GM23248 (cell line): Measurements from ENCODE around the gene PRAMEF5. TPM values are rescaled to one million over a fixed set of nuclear protein-coding genes. Genes with fewer than 3 reads are reported as not detected.
"Not testable (repeated sequence)": the region's sequence is repeated elsewhere in the genome, so short reads cannot be mapped to it uniquely, and the experiment has no call there.

Experiments
- DNase-seq: peaks from one replicate; pipeline ENCODE4 v3.0.0-alpha.2; 2015
- H2AFZ ChIP-seq: fragments of 200-600 bp; sonication (generic); 2 replicates; pipeline ENCODE4 v1.6.1; 2016; ENCODE audit warnings: antibody characterized with exemption
- H3F3A ChIP-seq: fragments of 200-600 bp; sonication (generic); 2 replicates; pipeline ENCODE4 v1.6.1; 2016; ENCODE audit warnings: mild to moderate bottlenecking, antibody characterized with exemption, mixed run types; ENCODE audit not compliant: insufficient read depth
- H3K27ac ChIP-seq: fragments of 200-600 bp; sonication (generic); 2 replicates; pipeline ENCODE4 v1.5.1; 2016; ENCODE audit warnings: mild to moderate bottlenecking
- H3K27me3 ChIP-seq: fragments of 200-600 bp; sonication (generic); replicated peaks from 2 replicates; pipeline ENCODE4 v1.6.1; 2016; ENCODE audit warnings: mild to moderate bottlenecking; ENCODE audit not compliant: insufficient read depth
- H3K36me3 ChIP-seq: fragments of 200-600 bp; sonication (generic); 2 replicates; pipeline ENCODE4 v1.6.1; 2016; ENCODE audit warnings: low read depth, mild to moderate bottlenecking
- H3K4me1 ChIP-seq: fragments of 200-600 bp; sonication (generic); 2 replicates; pipeline ENCODE4 v1.6.1; 2016; ENCODE audit warnings: mild to moderate bottlenecking; ENCODE audit not compliant: insufficient read depth
- H3K4me2 ChIP-seq: fragments of 200-600 bp; sonication (generic); one replicate; pipeline ENCODE4 v1.6.1; 2016; ENCODE audit warnings: mild to moderate bottlenecking; ENCODE audit not compliant: unreplicated experiment
- H3K4me3 ChIP-seq: fragments of 200-600 bp; sonication (generic); 2 replicates; pipeline ENCODE4 v1.5.1; 2016; ENCODE audit warnings: mild to moderate bottlenecking
- H3K79me2 ChIP-seq: fragments of 200-600 bp; sonication (generic); 2 replicates; pipeline ENCODE4 v1.6.1; 2016; ENCODE audit warnings: mild to moderate bottlenecking; ENCODE audit not compliant: insufficient read depth
- H3K9ac ChIP-seq: fragments of 200-600 bp; sonication (generic); 2 replicates; pipeline ENCODE4 v1.6.1; 2016; ENCODE audit warnings: mild to moderate bottlenecking
- H3K9me2 ChIP-seq: fragments of 200-600 bp; sonication (generic); 2 replicates; pipeline ENCODE4 v1.6.1; 2016; ENCODE audit warnings: mixed run types, mild to moderate bottlenecking, moderate library complexity; ENCODE audit not compliant: insufficient read depth
- H3K9me3 ChIP-seq: fragments of 200-600 bp; sonication (generic); one replicate; pipeline ENCODE4 v1.6.1; 2017; ENCODE audit warnings: low read depth
- H4K20me1 ChIP-seq: fragments of 200-600 bp; sonication (generic); 2 replicates; pipeline ENCODE4 v1.6.0; 2016; ENCODE audit not compliant: insufficient read depth
- WGBS, 2 experiments: methylation state at CpG; one replicate each; pipeline ENCODE4 v1.1.6; 2015 to 2017; ENCODE audit warnings: low lambda C conversion rate in 2 of 2, low coverage in 1 of 2; ENCODE audit errors: missing lambda C conversion rate in 2 of 2; 5-methylcytosine and 5-hydroxymethylcytosine counted together
- in situ Hi-C: fragments of 300-500 bp; cut with MboI; formaldehyde crosslinking; loops from 2 replicates; pipeline ENCODE4 v1.15.0; 2020
- polyA plus RNA-seq: library from polyadenylated mRNA; unstranded; fragments of >200 nt; fragmentation: Nextera tagmentation; extraction: Ambion mirVana; gene quantifications from 2 replicates; pipeline ENCODE4 v1.2.1, GENCODE V29; 2016
- total RNA-seq: library from RNA; depleted of rRNA; stranded (reverse); fragments of >200 nt; shearing (Covaris generic); gene quantifications from 2 replicates; pipeline ENCODE4 v1.2.3, GENCODE V29; 2014

Gene PRAMEF5
- total and polyA plus RNA-seq, 2 experiments from 2014 or later: not detected

GRCh38 chr1:13231061-13231750 lies 22.8 kb upstream of the PRAMEF5 start:
- H3K9ac ChIP-seq, H3K4me1 ChIP-seq, DNase-seq, H3K27ac ChIP-seq, H3K4me3 ChIP-seq, H3K9me3 ChIP-seq, H3K79me2 ChIP-seq, H3K4me2 ChIP-seq, H3K27me3 ChIP-seq, H2AFZ ChIP-seq, H3K9me2 ChIP-seq, H4K20me1 ChIP-seq, H3K36me3 ChIP-seq, in situ Hi-C loops, H3F3A ChIP-seq: not testable (repeated sequence)
- WGBS, 2 experiments: 35% methylated on average over 7 of the region's 7 CpGs

GRCh38 chr1:13232056-13232455 lies 21.9 kb upstream of the PRAMEF5 start:
- H3K27me3 ChIP-seq, H2AFZ ChIP-seq, H3K79me2 ChIP-seq, H3K9me3 ChIP-seq, H3K9me2 ChIP-seq, H3K9ac ChIP-seq, DNase-seq, H3K4me3 ChIP-seq, H4K20me1 ChIP-seq, H3F3A ChIP-seq, H3K4me2 ChIP-seq, in situ Hi-C loops, H3K36me3 ChIP-seq, H3K27ac ChIP-seq, H3K4me1 ChIP-seq: not testable (repeated sequence)
- WGBS, 2 experiments: 3 to 8% methylated on average over 2 of the region's 2 CpGs

GRCh38 chr1:13234057-13234456 lies 19.9 kb upstream of the PRAMEF5 start:
- H3K9me2 ChIP-seq, H3K36me3 ChIP-seq, H3F3A ChIP-seq, in situ Hi-C loops, H3K4me2 ChIP-seq, H3K4me1 ChIP-seq, H2AFZ ChIP-seq, H3K9me3 ChIP-seq, H3K4me3 ChIP-seq, H3K27ac ChIP-seq, H3K79me2 ChIP-seq, H3K27me3 ChIP-seq, H3K9ac ChIP-seq, H4K20me1 ChIP-seq, DNase-seq: not testable (repeated sequence)
- 6 to 16% methylated on average over 1 of the region's 1 CpG for WGBS, 2 experiments

GRCh38 chr1:13237572-13237971 lies 16.4 kb upstream of the PRAMEF5 start:
- H3K27ac ChIP-seq, DNase-seq, H3K36me3 ChIP-seq, H3K27me3 ChIP-seq, H3K9ac ChIP-seq, H4K20me1 ChIP-seq, H3K9me2 ChIP-seq, H2AFZ ChIP-seq, H3K79me2 ChIP-seq, H3K9me3 ChIP-seq, H3K4me3 ChIP-seq, H3F3A ChIP-seq, H3K4me2 ChIP-seq, in situ Hi-C loops, H3K4me1 ChIP-seq: not testable (repeated sequence)
- WGBS, 2 experiments: 27% methylated on average over 4 of the region's 4 CpGs

- DNase-seq: not testable (repeated sequence)
These were observed 14.4 kb upstream of the PRAMEF5 start for GRCh38 chr1:13239633-13240032.

GRCh38 chr1:13243536-13244263 lies 10.3 kb upstream of the PRAMEF5 start:
- H3K4me2 ChIP-seq, H3K27ac ChIP-seq, H3K4me1 ChIP-seq, H3K79me2 ChIP-seq, H2AFZ ChIP-seq, H3K9ac ChIP-seq, H3K27me3 ChIP-seq, in situ Hi-C loops, H3K9me3 ChIP-seq, H3K36me3 ChIP-seq, H3K4me3 ChIP-seq, H3K9me2 ChIP-seq, H4K20me1 ChIP-seq, DNase-seq, H3F3A ChIP-seq: not testable (repeated sequence)
- WGBS, 2 experiments: 28 to 37% methylated on average over 9 of the region's 9 CpGs

More at GRCh38 chr1:13239633-13240032, 14.4 kb upstream of the PRAMEF5 start:
- H3K36me3 ChIP-seq, H3K9ac ChIP-seq, H3K4me2 ChIP-seq, H3K4me3 ChIP-seq, H3K79me2 ChIP-seq, H3K27ac ChIP-seq, H4K20me1 ChIP-seq, H3F3A ChIP-seq, H3K9me3 ChIP-seq, H3K27me3 ChIP-seq, H3K4me1 ChIP-seq, H3K9me2 ChIP-seq, H2AFZ ChIP-seq, in situ Hi-C loops: not testable (repeated sequence)
- WGBS, 2 experiments: 46 to 48% methylated on average over 4 of the region's 4 CpGs

- H3K4me3 ChIP-seq, H4K20me1 ChIP-seq, H3K27me3 ChIP-seq, H3K4me1 ChIP-seq, H3K79me2 ChIP-seq, in situ Hi-C loops, H3K36me3 ChIP-seq, H2AFZ ChIP-seq, H3K9ac ChIP-seq, DNase-seq, H3F3A ChIP-seq, H3K9me2 ChIP-seq, H3K4me2 ChIP-seq, H3K27ac ChIP-seq, H3K9me3 ChIP-seq: not testable (repeated sequence)
- 15 to 22% methylated on average over 5 of the region's 5 CpGs for WGBS, 2 experiments
These were observed 8.0 kb upstream of the PRAMEF5 start for GRCh38 chr1:13245841-13246553.
